ENCODE results near the gene GORAB.

Gene GORAB

DNA sequence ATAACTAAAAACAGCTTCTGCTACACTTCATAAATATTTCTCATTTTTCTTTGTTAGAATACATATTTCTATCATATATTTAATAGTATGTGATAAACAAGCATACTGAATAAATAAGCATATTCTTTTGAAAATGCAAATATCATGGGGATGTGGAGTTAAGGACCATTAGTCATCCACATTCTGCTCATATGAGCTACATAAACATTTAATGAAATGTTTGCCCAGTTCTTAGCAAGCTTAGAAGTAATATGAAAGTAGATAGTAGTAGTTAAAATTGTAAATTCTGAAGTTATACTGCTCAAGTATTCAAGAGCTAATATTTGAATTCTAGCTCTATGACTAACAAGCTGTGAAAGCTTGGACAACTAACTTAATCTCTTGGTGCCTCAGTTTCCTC lies 10.1 kb upstream of the GORAB start:
- TF ChIP-seq YY1 (IDR thresholded peaks at IDR 0.05; ENCODE audit: insufficient read depth, insufficient read length) (no peak), SUZ12 (IDR thresholded peaks at IDR 0.05; ENCODE audit: extremely low read depth, insufficient read depth, insufficient read length) (no peak), ZNF274 (IDR thresholded peaks at IDR 0.05; ENCODE audit: low read depth, low read length) (no peak)
- Histone ChIP-seq H3K9ac (ENCODE audit: insufficient read length, low read depth) (no peak overlapping the region), H3K9me3 (ENCODE audit: insufficient read depth, low read length) (no peaks in the 10 kb centered on the region), H3K4me1 (ENCODE audit: insufficient read depth, insufficient read length) (no peaks in the 10 kb centered on the region), H3K27me3 (ENCODE audit: insufficient read depth, insufficient read length) (no peaks in the 10 kb centered on the region), H3K4me3 (ENCODE audit: insufficient read length, low read depth) (no peak overlapping the region), H3K36me3 (ENCODE audit: insufficient read depth, insufficient read length, low read length) (no peaks in the 10 kb centered on the region)
- DNase-seq (ENCODE audit: low read depth, low spot score), result no peak

DNA sequence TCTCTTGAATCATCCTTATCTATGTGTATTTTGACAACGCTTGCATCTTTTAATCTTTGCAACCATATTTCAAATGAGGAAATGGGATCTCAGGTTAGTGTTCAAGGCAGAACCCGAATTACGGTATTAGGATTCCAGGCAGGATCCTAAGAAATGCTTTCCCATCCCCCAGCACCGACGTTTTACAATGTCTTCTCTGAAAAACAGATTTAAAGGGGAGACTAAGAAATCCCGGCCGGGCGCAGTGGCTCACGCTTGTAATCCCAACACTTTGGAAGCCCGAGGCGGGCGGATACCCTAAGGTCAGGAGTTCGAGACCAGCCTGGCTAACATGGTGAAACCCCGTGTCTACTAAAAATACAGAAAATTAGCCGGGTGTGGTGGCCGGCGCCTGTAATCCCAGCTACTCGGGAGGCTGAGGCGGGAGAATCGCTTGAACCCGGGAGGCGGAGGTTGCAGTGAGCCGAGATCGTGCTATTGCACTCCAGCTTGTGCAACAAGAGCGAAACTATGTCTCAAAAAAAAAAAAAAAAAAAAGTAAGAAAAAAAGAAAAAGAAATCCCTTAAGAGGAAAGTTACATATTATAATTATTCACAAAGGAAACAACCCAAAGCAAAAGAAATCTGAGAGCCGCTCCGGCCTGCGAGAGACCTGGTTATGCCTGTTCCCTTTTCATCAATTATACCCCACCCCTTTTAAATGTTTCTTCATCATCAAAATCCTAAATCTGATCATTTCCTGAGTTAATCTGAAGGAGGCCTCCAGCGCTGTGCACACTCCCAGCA lies 801 bp upstream of the GORAB start:
- TF ChIP-seq ZNF274 (IDR thresholded peaks at IDR 0.05; ENCODE audit: low read depth, low read length) (no peak), YY1 (IDR thresholded peaks at IDR 0.05; ENCODE audit: insufficient read depth, insufficient read length) (no peak), SUZ12 (IDR thresholded peaks at IDR 0.05; ENCODE audit: extremely low read depth, insufficient read depth, insufficient read length) (no peak)
- DNase-seq (ENCODE audit: low read depth, low spot score), result peak; percentile 43
- H3K9ac ChIP-seq (ENCODE audit: insufficient read length, low read depth), result peak overlapping the region; percentile 96
- no peaks in the 10 kb centered on the region for H3K9me3 ChIP-seq (ENCODE audit: insufficient read depth, low read length)
- H3K4me3 ChIP-seq (ENCODE audit: insufficient read length, low read depth), result peak overlapping the region; percentile 76
- H3K36me3 ChIP-seq (ENCODE audit: insufficient read depth, insufficient read length, low read length), result peaks cover 19% of the 10 kb centered on the region
- no peaks in the 10 kb centered on the region for H3K27me3 ChIP-seq (ENCODE audit: insufficient read depth, insufficient read length)
- no peaks in the 10 kb centered on the region for H3K4me1 ChIP-seq (ENCODE audit: insufficient read depth, insufficient read length)

GRCh38 chr1:170533298-170533697 lies 1.3 kb downstream of the GORAB start:
- peak overlapping the region; percentile 96 for H3K9ac ChIP-seq (ENCODE audit: insufficient read length, low read depth)
- peak overlapping the region; percentile 76 for H3K4me3 ChIP-seq (ENCODE audit: insufficient read length, low read depth)
- H3K36me3 ChIP-seq (ENCODE audit: insufficient read depth, insufficient read length, low read length), result peaks cover 31% of the 10 kb centered on the region
- H3K9me3 ChIP-seq (ENCODE audit: insufficient read depth, low read length), result no peaks in the 10 kb centered on the region
- TF ChIP-seq SUZ12 (IDR thresholded peaks at IDR 0.05; ENCODE audit: extremely low read depth, insufficient read depth, insufficient read length), result no peak
- no peak for TF ChIP-seq YY1 (IDR thresholded peaks at IDR 0.05; ENCODE audit: insufficient read depth, insufficient read length)
- TF ChIP-seq ZNF274 (IDR thresholded peaks at IDR 0.05; ENCODE audit: low read depth, low read length), result no peak
- no peak for DNase-seq (ENCODE audit: low read depth, low spot score)
- no peaks in the 10 kb centered on the region for H3K27me3 ChIP-seq (ENCODE audit: insufficient read depth, insufficient read length)
- H3K4me1 ChIP-seq (ENCODE audit: insufficient read depth, insufficient read length), result no peaks in the 10 kb centered on the region

DNA sequence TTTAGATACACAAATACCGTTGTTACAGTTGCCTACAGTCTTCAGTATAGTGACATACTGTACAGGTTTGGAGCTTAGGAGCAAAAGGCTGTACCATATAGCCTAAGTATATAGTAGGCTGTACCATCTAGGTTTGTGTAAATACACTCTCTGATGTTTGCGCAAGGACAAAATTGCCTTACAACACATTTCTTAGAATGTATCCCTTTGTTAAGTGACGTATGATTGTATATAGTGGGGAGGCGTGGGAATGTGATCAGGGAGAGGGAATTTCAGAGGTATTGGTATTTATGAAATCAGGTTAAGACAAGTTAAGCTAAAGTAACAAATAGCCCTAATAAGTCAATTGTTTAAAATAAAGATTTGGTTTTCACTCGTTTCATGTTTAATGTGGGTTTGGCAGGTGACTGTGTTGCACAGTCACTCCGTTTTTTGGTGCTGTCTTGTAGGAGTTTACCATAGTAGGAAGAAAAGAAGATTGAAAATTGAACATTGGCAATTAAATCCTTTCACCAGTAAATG lies 2.7 kb downstream of the GORAB start:
- Histone ChIP-seq H3K4me1 (ENCODE audit: insufficient read depth, insufficient read length) (no peaks in the 10 kb centered on the region), H3K36me3 (ENCODE audit: insufficient read depth, insufficient read length, low read length) (peaks cover 43% of the 10 kb centered on the region), H3K27me3 (ENCODE audit: insufficient read depth, insufficient read length) (no peaks in the 10 kb centered on the region), H3K9me3 (ENCODE audit: insufficient read depth, low read length) (no peaks in the 10 kb centered on the region), H3K9ac (ENCODE audit: insufficient read length, low read depth) (no peak overlapping the region), H3K4me3 (ENCODE audit: insufficient read length, low read depth) (no peak overlapping the region)
- TF ChIP-seq YY1 (IDR thresholded peaks at IDR 0.05; ENCODE audit: insufficient read depth, insufficient read length) (no peak), ZNF274 (IDR thresholded peaks at IDR 0.05; ENCODE audit: low read depth, low read length) (no peak)
- DNase-seq (ENCODE audit: low read depth, low spot score), result no peak

DNA sequence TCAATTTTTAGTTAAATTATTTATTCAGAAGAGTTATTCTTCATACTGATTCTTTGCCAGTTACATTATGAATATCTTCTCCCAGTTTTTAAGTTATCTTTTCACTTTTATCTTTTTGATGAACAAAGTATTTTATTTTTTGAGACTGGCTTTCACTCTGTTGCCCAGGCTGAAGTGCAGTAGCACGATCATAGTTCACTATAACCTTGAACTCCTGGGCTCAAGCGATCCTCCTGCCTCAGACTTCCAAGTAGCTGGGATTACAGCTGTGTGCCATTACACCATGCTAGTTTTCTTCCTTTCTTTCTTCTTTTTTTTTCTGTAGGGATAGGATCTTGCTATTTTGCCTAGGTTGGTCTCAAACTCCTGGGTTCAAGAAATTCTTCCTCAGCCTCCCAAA lies 3.5 kb downstream of the GORAB start:
- Histone ChIP-seq H3K4me3 (ENCODE audit: insufficient read length, low read depth) (no peak overlapping the region), H3K36me3 (ENCODE audit: insufficient read depth, insufficient read length, low read length) (peaks cover 50% of the 10 kb centered on the region), H3K9ac (ENCODE audit: insufficient read length, low read depth) (no peak overlapping the region), H3K9me3 (ENCODE audit: insufficient read depth, low read length) (no peaks in the 10 kb centered on the region), H3K4me1 (ENCODE audit: insufficient read depth, insufficient read length) (no peaks in the 10 kb centered on the region), H3K27me3 (ENCODE audit: insufficient read depth, insufficient read length) (no peaks in the 10 kb centered on the region)
- TF ChIP-seq SUZ12 (IDR thresholded peaks at IDR 0.05; ENCODE audit: extremely low read depth, insufficient read depth, insufficient read length), result no peak
- no peak for TF ChIP-seq ZNF274 (IDR thresholded peaks at IDR 0.05; ENCODE audit: low read depth, low read length)
- no peak for TF ChIP-seq YY1 (IDR thresholded peaks at IDR 0.05; ENCODE audit: insufficient read depth, insufficient read length)
- DNase-seq (ENCODE audit: low read depth, low spot score), result no peak

DNA sequence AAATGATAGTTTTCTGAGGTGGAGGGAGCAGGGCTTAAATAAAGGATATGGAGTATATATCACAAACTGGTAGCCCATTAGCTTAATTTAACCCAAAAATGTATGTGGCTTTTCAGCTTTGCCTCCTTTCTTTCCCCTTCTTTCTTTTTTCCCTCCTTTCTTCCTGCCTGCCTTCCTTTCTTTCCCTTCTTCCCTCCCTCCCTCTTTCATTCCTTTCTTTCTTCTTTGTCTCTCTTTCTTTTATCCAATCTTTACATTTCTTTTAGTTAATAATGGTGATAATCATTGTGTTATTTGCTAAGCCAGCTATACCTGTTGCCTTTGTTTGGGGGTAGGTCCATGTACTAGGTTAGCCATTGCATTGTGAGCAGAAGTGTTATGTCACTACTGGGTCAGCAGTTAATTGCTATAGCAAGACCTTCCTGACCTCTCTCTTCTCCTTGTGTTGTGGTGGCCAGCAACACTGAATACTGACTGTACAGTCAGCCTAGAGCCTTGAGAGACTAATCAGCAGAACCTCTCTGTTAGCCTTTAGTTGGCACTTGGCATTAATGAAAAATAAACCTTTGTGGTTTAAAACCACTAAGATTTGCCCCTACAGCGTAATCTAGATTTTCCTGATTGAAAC lies 5.1 kb downstream of the GORAB start:
- TF ChIP-seq YY1 (IDR thresholded peaks at IDR 0.05; ENCODE audit: insufficient read depth, insufficient read length) (no peak), SUZ12 (IDR thresholded peaks at IDR 0.05; ENCODE audit: extremely low read depth, insufficient read depth, insufficient read length) (no peak), ZNF274 (IDR thresholded peaks at IDR 0.05; ENCODE audit: low read depth, low read length) (no peak)
- no peaks in the 10 kb centered on the region for H3K27me3 ChIP-seq (ENCODE audit: insufficient read depth, insufficient read length)
- H3K9ac ChIP-seq (ENCODE audit: insufficient read length, low read depth), result no peak overlapping the region
- no peaks in the 10 kb centered on the region for H3K9me3 ChIP-seq (ENCODE audit: insufficient read depth, low read length)
- no peaks in the 10 kb centered on the region for H3K4me1 ChIP-seq (ENCODE audit: insufficient read depth, insufficient read length)
- DNase-seq (ENCODE audit: low read depth, low spot score), result no peak
- H3K36me3 ChIP-seq (ENCODE audit: insufficient read depth, insufficient read length, low read length), result peaks cover 65% of the 10 kb centered on the region
- no peak overlapping the region for H3K4me3 ChIP-seq (ENCODE audit: insufficient read length, low read depth)

- no peak for DNase-seq (ENCODE audit: low read depth, low spot score)
- Histone ChIP-seq H3K27me3 (ENCODE audit: insufficient read depth, insufficient read length) (no peaks in the 10 kb centered on the region), H3K9me3 (ENCODE audit: insufficient read depth, low read length) (no peaks in the 10 kb centered on the region), H3K4me1 (ENCODE audit: insufficient read depth, insufficient read length) (no peaks in the 10 kb centered on the region), H3K4me3 (ENCODE audit: insufficient read length, low read depth) (no peak overlapping the region), H3K9ac (ENCODE audit: insufficient read length, low read depth) (no peak overlapping the region), H3K36me3 (ENCODE audit: insufficient read depth, insufficient read length, low read length) (peaks cover 74% of the 10 kb centered on the region)
- no peak for TF ChIP-seq SUZ12 (IDR thresholded peaks at IDR 0.05; ENCODE audit: extremely low read depth, insufficient read depth, insufficient read length)
- no peak for TF ChIP-seq YY1 (IDR thresholded peaks at IDR 0.05; ENCODE audit: insufficient read depth, insufficient read length)
- no peak for TF ChIP-seq ZNF274 (IDR thresholded peaks at IDR 0.05; ENCODE audit: low read depth, low read length)
Measured at GRCh38 chr1:170537798-170538503, 6.0 kb downstream of the GORAB start.

Data from NT2/D1 (cell line).